H1 (cell line): ENCODE measurements around the gene STT3B. TPM values are rescaled to one million over a fixed set of nuclear protein-coding genes. Genes with fewer than 3 reads are reported as not detected.

Experiments
- CTCF ChIA-PET: fragments of 300-600 bp; sonication (Branson Sonifier 250); formaldehyde crosslinking; loops from one replicate; lab custom pipeline; 2021; ENCODE audit not compliant: partially characterized antibody; lab: Charles Lee
- POLR2A ChIA-PET: fragments of 300-600 bp; sonication (Branson Sonifier 250); formaldehyde crosslinking; loops from one replicate; lab custom pipeline; 2021; ENCODE audit warnings: inconsistent platforms; ENCODE audit not compliant: partially characterized antibody; lab: Charles Lee
- DNase-seq, 2 experiments: peaks; one replicate each; pipeline versions ENCODE4 v3.0.0 to v3.0.0-alpha.2; 2010 to 2022; ENCODE audit warnings: low spot score in 2 of 2, low read depth in 1 of 2, mixed read lengths in 1 of 2
- FAIRE-seq: peaks from 2 replicates; lab custom pipeline; 2011; peaks lifted over from hg19 to GRCh38; lab: Jason Lieb, UNC
- H2AFZ ChIP-seq: 2 replicates; pipeline ENCODE4 v1.8.1; 2012; ENCODE audit warnings: low read length, inconsistent platforms
- H2AK5ac ChIP-seq: 2 replicates; pipeline ENCODE4 v1.6.1; 2013; ENCODE audit warnings: low read depth, low read length
- H2BK120ac ChIP-seq: replicated peaks from 2 replicates; pipeline ENCODE3; 2013; ENCODE audit warnings: low read depth, low read length, inconsistent platforms
- H2BK12ac ChIP-seq: 2 replicates; pipeline ENCODE4 v1.6.1; 2013; ENCODE audit warnings: low read depth, low read length
- H2BK15ac ChIP-seq: 2 replicates; pipeline ENCODE4 v1.6.1; 2013; ENCODE audit warnings: low read length
- H2BK20ac ChIP-seq: 2 replicates; pipeline ENCODE4 v1.6.1; 2013; ENCODE audit warnings: low read length
- H2BK5ac ChIP-seq: 2 replicates; pipeline ENCODE4 v1.6.1; 2013; ENCODE audit warnings: low read depth, low read length
- H3K14ac ChIP-seq: 2 replicates; pipeline ENCODE4 v1.6.1; 2013; ENCODE audit warnings: inconsistent platforms; ENCODE audit not compliant: insufficient read length
- H3K18ac ChIP-seq: 2 replicates; pipeline ENCODE4 v1.6.1; 2013; ENCODE audit warnings: low read length; ENCODE audit errors: extremely low read depth
- H3K23ac ChIP-seq: 2 replicates; pipeline ENCODE4 v1.6.1; 2013; ENCODE audit warnings: inconsistent platforms; ENCODE audit not compliant: insufficient read length
- H3K23me2 ChIP-seq: 2 replicates; pipeline ENCODE4 v1.6.1; 2013; ENCODE audit warnings: low read depth, low read length
- H3K27ac ChIP-seq: 2 replicates; pipeline ENCODE4 v1.6.1; 2011; ENCODE audit warnings: low read depth, low read length, inconsistent platforms
- H3K27me3 ChIP-seq, 4 experiments: replicated peaks in 1 of 4; 1 replicate in 1 of 4; 2 replicates in 3 of 4; pipeline versions ENCODE4 v1.6.1 to v1.8.1; 2011 to 2013; ENCODE audit warnings: low read length in 3 of 4, mild to moderate bottlenecking in 3 of 4, inconsistent platforms in 2 of 4, mixed read lengths in 2 of 4, moderate library complexity in 1 of 4; ENCODE audit not compliant: control insufficient read depth in 3 of 4, insufficient read depth in 3 of 4; ENCODE audit errors: extremely low read depth in 1 of 4
- H3K36me3 ChIP-seq, 4 experiments: 2 replicates each; pipeline versions ENCODE4 v1.6.1 to v1.8.1; 2011 to 2013; ENCODE audit warnings: mild to moderate bottlenecking in 4 of 4, low read length in 3 of 4, moderate library complexity in 2 of 4, control low read depth in 1 of 4, inconsistent platforms in 1 of 4; ENCODE audit not compliant: insufficient read depth in 4 of 4, control insufficient read depth in 2 of 4
- H3K4ac ChIP-seq: replicated peaks from 2 replicates; pipeline ENCODE3; 2013; ENCODE audit warnings: low read length, low read depth, mixed read lengths, inconsistent platforms; ENCODE audit not compliant: insufficient read length
- H3K4me1 ChIP-seq, 4 experiments: replicated peaks in 1 of 4; 1 replicate in 1 of 4; 2 replicates in 3 of 4; pipeline versions ENCODE4 v1.6.1 to v1.8.1; 2011 to 2013; ENCODE audit warnings: low read length in 3 of 4, inconsistent platforms in 2 of 4, mixed read lengths in 1 of 4; ENCODE audit not compliant: insufficient read depth in 4 of 4, control insufficient read depth in 3 of 4
- H3K4me2 ChIP-seq, 2 experiments: 2 replicates each; pipeline versions ENCODE4 v1.6.1 to v1.8.1; 2011 to 2013; ENCODE audit warnings: low read depth in 2 of 2, low read length in 2 of 2, control low read depth in 1 of 2, inconsistent platforms in 1 of 2, mild to moderate bottlenecking in 1 of 2; ENCODE audit not compliant: insufficient read depth in 1 of 2
- H3K4me3 ChIP-seq, 4 experiments: fragments of 200-600, 300-600 bp in 1 of 4; sonication (generic), shearing (Covaris generic), sonication (Bioruptor Twin) in 1 of 4; 2 replicates each; pipeline versions ENCODE4 v1.5.1 to v1.8.1; 2011 to 2016; ENCODE audit warnings: low read length in 4 of 4, low read depth in 3 of 4, control low read depth in 2 of 4, inconsistent platforms in 2 of 4, mild to moderate bottlenecking in 2 of 4, mixed read lengths in 1 of 4, moderate library complexity in 1 of 4; ENCODE audit not compliant: insufficient read depth in 2 of 4; ENCODE audit errors: extremely low read depth in 1 of 4
- H3K56ac ChIP-seq: replicated peaks from 2 replicates; pipeline ENCODE3; 2013; ENCODE audit warnings: low read depth, mild to moderate bottlenecking, mixed read lengths, low read length, inconsistent platforms; ENCODE audit not compliant: insufficient read length
- H3K79me1 ChIP-seq: 2 replicates; pipeline ENCODE4 v1.6.1; 2013; ENCODE audit warnings: low read depth, low read length, control low read depth
- H3K79me2 ChIP-seq, 2 experiments: 2 replicates each; pipeline versions ENCODE4 v1.6.1 to v1.8.1; 2012 to 2013; ENCODE audit warnings: low read length in 2 of 2, mild to moderate bottlenecking in 2 of 2, inconsistent platforms in 1 of 2; ENCODE audit not compliant: insufficient read depth in 2 of 2, control insufficient read depth in 1 of 2
- H3K9ac ChIP-seq, 4 experiments: replicated peaks in 1 of 4; 1 replicate in 1 of 4; 2 replicates in 3 of 4; pipeline versions ENCODE4 v1.6.1 to v1.8.1; 2011 to 2013; ENCODE audit warnings: low read depth in 3 of 4, low read length in 3 of 4, control low read depth in 2 of 4, mild to moderate bottlenecking in 2 of 4, moderate library complexity in 2 of 4, inconsistent platforms in 1 of 4; ENCODE audit errors: extremely low read depth in 1 of 4
- H3K9me3 ChIP-seq, 2 experiments: 2 replicates each; pipeline versions ENCODE4 v1.6.1 to v1.8.1; 2012 to 2013; ENCODE audit warnings: mild to moderate bottlenecking in 2 of 2, moderate library complexity in 2 of 2, control low read depth in 1 of 2, inconsistent platforms in 1 of 2, low read depth in 1 of 2, low read length in 1 of 2, mixed read lengths in 1 of 2; ENCODE audit not compliant: insufficient read depth in 2 of 2
- H4K20me1 ChIP-seq, 2 experiments: replicated peaks in 1 of 2; 2 replicates each; pipeline versions ENCODE3 to v1.8.1; 2011 to 2013; ENCODE audit warnings: inconsistent platforms in 2 of 2, low read length in 2 of 2, mild to moderate bottlenecking in 1 of 2; ENCODE audit not compliant: insufficient read depth in 2 of 2, control insufficient read depth in 1 of 2
- H4K5ac ChIP-seq: 2 replicates; pipeline ENCODE4 v1.6.1; 2013; ENCODE audit warnings: low read length, low read depth, mixed read lengths, inconsistent platforms; ENCODE audit not compliant: insufficient read length
- H4K8ac ChIP-seq: 2 replicates; pipeline ENCODE4 v1.8.0; 2013; ENCODE audit warnings: mild to moderate bottlenecking, moderate library complexity, low read length, inconsistent platforms; ENCODE audit not compliant: insufficient read depth; ENCODE audit errors: extremely low read depth
- H4K91ac ChIP-seq: replicated peaks from 2 replicates; pipeline ENCODE3; 2013; ENCODE audit warnings: low read length, mixed read lengths, inconsistent platforms; ENCODE audit not compliant: insufficient read length
- ASH2L ChIP-seq: fragments of 200-600, 300-600 bp; sonication (generic); IDR thresholded peaks from one replicate; pipeline ENCODE4 v1.7.1; 2017; ENCODE audit warnings: low read length
- CBX5 ChIP-seq: fragments of 300-800, 300-1000 bp; sonication (generic); IDR thresholded peaks from 2 replicates; pipeline ENCODE4 v1.7.1; 2016; ENCODE audit warnings: antibody characterized with exemption, low read length, low read depth
- CHD1 ChIP-seq: IDR thresholded peaks from 2 replicates; pipeline ENCODE4 v1.6.1; 2012; ENCODE audit warnings: low read depth, low read length, improper control_type of control experiment
- GTF2F1 ChIP-seq: IDR thresholded peaks from 2 replicates; pipeline ENCODE4 v1.6.1; 2012; ENCODE audit warnings: low read depth, low read length, improper control_type of control experiment, borderline replicate concordance
- KDM1A ChIP-seq: fragments of 200-600, 300-600 bp; sonication (generic); IDR thresholded peaks from 2 replicates; pipeline ENCODE4 v1.7.1; 2016; ENCODE audit warnings: mild to moderate bottlenecking, low read length, borderline replicate concordance
- PHF8 ChIP-seq: fragments of 200-600 bp; sonication (generic); conservative IDR thresholded peaks from 2 replicates; pipeline ENCODE4 v1.7.1; 2012; ENCODE audit warnings: low read depth, mild to moderate bottlenecking, inconsistent platforms, low read length, moderate library complexity
- POLR2A ChIP-seq, 2 experiments: IDR thresholded peaks; 1 replicate in 1 of 2; 2 replicates in 1 of 2; pipeline ENCODE4 v1.6.1; 2011; ENCODE audit warnings: low read depth in 2 of 2, low read length in 2 of 2, mild to moderate bottlenecking in 2 of 2; ENCODE audit errors: control extremely low read depth in 1 of 2
- SIRT6 ChIP-seq: IDR thresholded peaks from one replicate; pipeline ENCODE4 v1.7.1; 2012; ENCODE audit warnings: low read length, inconsistent platforms
- SIX5 ChIP-seq: IDR thresholded peaks from 2 replicates; pipeline ENCODE4 v1.6.1; 2011; ENCODE audit warnings: mild to moderate bottlenecking, low read depth, low read length
- SP4 ChIP-seq: IDR thresholded peaks from 2 replicates; pipeline ENCODE4 v1.6.1; 2012; ENCODE audit warnings: low read length, inconsistent platforms
- TAF1 ChIP-seq: IDR thresholded peaks from 2 replicates; pipeline ENCODE4 v1.6.1; 2011; ENCODE audit warnings: mild to moderate bottlenecking, low read depth, low read length
- TCF12 ChIP-seq: IDR thresholded peaks from 2 replicates; pipeline ENCODE4 v1.6.1; 2011; ENCODE audit warnings: low read depth, mild to moderate bottlenecking, low read length
- WGBS, 2 experiments: shearing (Covaris generic) in 1 of 2; methylation state at CpG; one replicate each; pipeline versions ENCODE4 v1.1.6 to v1.1.7; 2013 to 2015; ENCODE audit warnings: low lambda C conversion rate in 2 of 2, mixed read lengths in 2 of 2, inconsistent platforms in 1 of 2, low coverage in 1 of 2, missing lambda C conversion rate in 1 of 2; ENCODE audit not compliant: insufficient replicate concordance in 2 of 2, insufficient coverage in 1 of 2, insufficient read length in 1 of 2; ENCODE audit errors: extremely low coverage in 1 of 2, missing lambda C conversion rate in 1 of 2; 5-methylcytosine and 5-hydroxymethylcytosine counted together
- polyA plus RNA-seq, 7 experiments: library from polyadenylated mRNA; depleted of rRNA in 3 of 7; stranded (reverse) in 5 of 7; unstranded in 2 of 7; fragments of >200 nt in 5 of 7; fragments of 200-250 nt in 2 of 7; gene quantifications; 1 replicate in 5 of 7; 2 replicates in 1 of 7; 4 replicates in 1 of 7; pipeline versions ENCODE4 v1.2.1 to v1.2.3, GENCODE V29; 2011 to 2013; ENCODE audit warnings: missing spikeins in 2 of 7, mixed read lengths in 2 of 7
- total RNA-seq: library from RNA; stranded (reverse); fragmentation: NEBNext Ultra II Directional; extraction: Animal tissue kit (Norgen Biotek cat#: 25700); gene quantifications from 2 replicates; pipeline ENCODE4 v1.2.1, GENCODE V29; 2021

STT3B gene
- total and polyA plus RNA-seq, 2 of the 8 experiments (the other 6 are each of a cell fraction or from before 2014, with no cell fraction given), result 43.5 to 134 TPM

DNA sequence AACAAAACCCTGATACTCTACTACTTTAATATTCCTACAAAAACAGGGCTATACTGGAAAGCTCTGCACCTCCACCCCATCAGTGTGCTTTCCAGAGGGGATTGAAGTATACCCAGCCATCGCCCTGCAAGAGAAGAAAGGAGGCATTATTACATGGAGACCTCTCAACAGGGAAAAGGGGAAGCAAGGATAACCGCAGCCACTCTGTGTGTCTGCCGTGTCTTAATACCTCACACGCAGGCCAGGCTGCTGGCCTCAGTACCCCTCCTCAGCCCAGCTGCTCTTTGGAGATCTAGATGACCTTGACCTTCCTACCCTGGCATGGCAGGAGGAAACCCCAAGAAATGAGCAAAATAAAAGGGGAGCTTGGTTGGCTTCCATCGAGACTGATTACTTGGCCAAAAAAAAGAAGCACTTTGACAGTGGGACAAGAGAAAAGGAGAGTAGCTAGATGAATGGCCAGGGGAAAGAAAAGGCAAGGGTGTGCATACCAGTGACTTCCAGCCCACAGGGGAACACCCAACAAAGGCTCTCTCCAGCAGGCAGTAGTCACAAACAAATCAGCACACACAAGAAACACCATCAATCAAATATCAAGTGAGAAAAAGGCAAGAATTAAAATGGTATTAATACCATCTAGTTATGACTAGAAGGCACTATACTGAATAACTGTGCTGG lies 129.4 kb downstream of the STT3B start:
- Histone ChIP-seq H3K9ac (no peak overlapping the region), H2BK5ac (no peak overlapping the region), H3K27ac (no peak overlapping the region), H2AFZ (no peak overlapping the region), H2AK5ac (no peak overlapping the region), H3K4me1 (no peaks in the 10 kb centered on the region), H2BK20ac (no peak overlapping the region), H2BK12ac (no peak overlapping the region), H3K4me3 (no peak overlapping the region), H3K18ac (no peak overlapping the region), H3K56ac (no peak overlapping the region), H2BK120ac (no peak overlapping the region), H3K36me3 (peaks cover 0 to 22% (median 8%) of the 10 kb centered on the region in 4 experiments; a peak in 5 of 8 replicates), H4K20me1 (no peaks in the 10 kb centered on the region), H3K23me2 (no peaks in the 10 kb centered on the region), H4K5ac (no peak overlapping the region), H3K27me3 (no peaks in the 10 kb centered on the region), H4K8ac (no peak overlapping the region), H3K9me3 (no peaks in the 10 kb centered on the region), H3K79me2 (no peaks in the 10 kb centered on the region), H4K91ac (no peak overlapping the region), H3K4ac (no peak overlapping the region), H3K4me2 (no peak overlapping the region), H3K14ac (no peak overlapping the region)
- no peak for FAIRE-seq
- POLR2A ChIA-PET, result interaction anchor here (1.4 kb wide), 1 partner anchor 14 kb away, joined by 3 read pairs; no protein-coding TSS in a partner anchor
- WGBS, 2 experiments, result 94% methylated on average over 5 of the region's 5 CpGs; no CpG with 5 or more reads in 1 of the 2 experiments
- no peak for DNase-seq
- CTCF ChIA-PET, result interaction anchor here (1.1 to 2.1 kb wide), 6 partner anchors 10 to 704 kb away, joined by 3 to 6 read pairs (median 4); no protein-coding TSS in a partner anchor
- TF ChIP-seq TCF12 (no peak), TAF1 (no peak), SP4 (no peak), SIX5 (no peak), GTF2F1 (no peak), CHD1 (no peak), CBX5 (no peak), KDM1A (no peak), SIRT6 (no peak), POLR2A (IDR thresholded peaks at IDR 0.05; ENCODE audit: control extremely low read depth in 1 of 2, low read depth in 2 of 2, low read length in 2 of 2) (no peak), ASH2L (no peak), PHF8 (no peak)
- TF ChIP-seq, all 59 proteins: peak for 0
- H3K23ac ChIP-seq, result no peak overlapping the region
- no peak overlapping the region for H2BK15ac ChIP-seq
- no peaks in the 10 kb centered on the region; the same call in 1 of the 2 replicates for H3K79me1 ChIP-seq
